Neural cell (in vitro differentiated cells): Measurements from ENCODE around the gene DPP7. TPM values are rescaled to one million over a fixed set of nuclear protein-coding genes. Genes with fewer than 3 reads are reported as not detected.

Source experiments
- H2AFZ ChIP-seq: fragments of 200-600, 300-800 bp; sonication (generic), shearing (Covaris generic); 2 replicates; pipeline ENCODE4 v1.6.0; 2014; ENCODE audit warnings: low read depth, mild to moderate bottlenecking, antibody characterized with exemption, low read length, moderate library complexity
- H3F3A ChIP-seq: fragments of 200-600 bp; shearing (Covaris generic); 2 replicates; pipeline ENCODE4 v1.6.1; 2016; ENCODE audit warnings: mild to moderate bottlenecking, moderate library complexity, mixed read lengths, antibody characterized with exemption, low read length; ENCODE audit not compliant: insufficient read depth, poor library complexity, severe bottlenecking
- H3K27ac ChIP-seq: fragments of 200-600, 300-800 bp; sonication (generic), shearing (Covaris generic); 2 replicates; pipeline ENCODE4 v1.5.1; 2014; ENCODE audit warnings: mild to moderate bottlenecking, low read length, moderate library complexity
- H3K27me3 ChIP-seq: fragments of 300-800, 200-600 bp; sonication (generic), shearing (Covaris generic); 2 replicates; pipeline ENCODE4 v1.6.0; 2014; ENCODE audit warnings: mild to moderate bottlenecking, low read depth, low read length, moderate library complexity; ENCODE audit not compliant: insufficient read depth
- H3K36me3 ChIP-seq: fragments of 300-800, 200-600 bp; sonication (generic), shearing (Covaris generic); 2 replicates; pipeline ENCODE4 v1.5.1; 2014; ENCODE audit warnings: mild to moderate bottlenecking, antibody characterized with exemption, low read length, moderate library complexity; ENCODE audit not compliant: insufficient read depth
- H3K4me2 ChIP-seq: fragments of 300-800, 200-600 bp; sonication (generic), shearing (Covaris generic); 2 replicates; pipeline ENCODE4 v1.6.0; 2014; ENCODE audit warnings: mild to moderate bottlenecking, low read length
- H3K4me3 ChIP-seq: fragments of 300-800, 200-600 bp; sonication (generic), shearing (Covaris generic); 2 replicates; pipeline ENCODE4 v1.5.1; 2014; ENCODE audit warnings: mild to moderate bottlenecking, low read length, moderate library complexity
- H3K79me2 ChIP-seq: fragments of 200-600 bp; shearing (Covaris generic); replicated peaks from 2 replicates; pipeline ENCODE4 v1.6.0; 2014; ENCODE audit warnings: mild to moderate bottlenecking, low read length, moderate library complexity; ENCODE audit not compliant: insufficient read depth
- H3K9ac ChIP-seq: fragments of 300-800, 200-600 bp; sonication (generic), shearing (Covaris generic); 2 replicates; pipeline ENCODE4 v1.6.1; 2016; ENCODE audit warnings: mild to moderate bottlenecking, low read length, mixed read lengths
- H3K9me2 ChIP-seq: fragments of 200-600 bp; shearing (Covaris generic); 2 replicates; pipeline ENCODE4 v1.6.1; 2016; ENCODE audit warnings: mild to moderate bottlenecking, low read length, mixed read lengths; ENCODE audit not compliant: insufficient read depth
- H3K9me3 ChIP-seq: fragments of 200-600, 300-800 bp; sonication (generic), shearing (Covaris generic); 2 replicates; pipeline ENCODE4 v1.6.1; 2016; ENCODE audit warnings: mild to moderate bottlenecking, mixed run types, low read length, moderate library complexity, mixed read lengths
- H4K20me1 ChIP-seq: fragments of 200-600 bp; shearing (Covaris generic); 2 replicates; pipeline ENCODE4 v1.6.1; 2016; ENCODE audit warnings: mild to moderate bottlenecking, mixed run types; ENCODE audit not compliant: insufficient read depth
- CTCF ChIP-seq: fragments of 450-650 bp; IDR thresholded peaks from 2 replicates; pipeline ENCODE4 v1.5.1; 2014; ENCODE audit warnings: antibody characterized with exemption, mild to moderate bottlenecking, moderate library complexity; ENCODE audit not compliant: poor library complexity, severe bottlenecking
- EP300 ChIP-seq: fragments of 450-650 bp; conservative IDR thresholded peaks from 2 replicates; pipeline ENCODE4 v1.6.1; 2014; ENCODE audit warnings: antibody characterized with exemption, mild to moderate bottlenecking, moderate library complexity; ENCODE audit not compliant: poor library complexity, severe bottlenecking
- EZH2 ChIP-seq: fragments of 200-600, 300-800 bp; shearing (Covaris generic), sonication (generic); IDR thresholded peaks from 2 replicates; pipeline ENCODE4 v1.6.1; 2014; ENCODE audit warnings: antibody characterized with exemption, low read length, borderline replicate concordance, mild to moderate bottlenecking; ENCODE audit not compliant: insufficient read depth, poor library complexity, severe bottlenecking
- MXI1 ChIP-seq: fragments of 450-650 bp; conservative IDR thresholded peaks from 2 replicates; pipeline ENCODE4 v1.6.1; 2014; ENCODE audit warnings: antibody characterized with exemption, mild to moderate bottlenecking; ENCODE audit not compliant: poor library complexity, severe bottlenecking
- POLR2AphosphoS5 ChIP-seq: IDR thresholded peaks from 2 replicates; pipeline ENCODE4 v1.6.1; 2012
- RAD21 ChIP-seq: fragments of 450-650 bp; conservative IDR thresholded peaks from 2 replicates; pipeline ENCODE4 v1.6.1; 2014; ENCODE audit warnings: antibody characterized with exemption, mild to moderate bottlenecking, moderate library complexity
- REST ChIP-seq: IDR thresholded peaks from 2 replicates; pipeline ENCODE4 v1.6.1; 2012; ENCODE audit warnings: borderline replicate concordance
- SMC3 ChIP-seq: fragments of 450-650 bp; conservative IDR thresholded peaks from 2 replicates; pipeline ENCODE4 v1.6.1; 2014; ENCODE audit warnings: antibody characterized with exemption, mild to moderate bottlenecking, moderate library complexity; ENCODE audit not compliant: poor library complexity
- TAF1 ChIP-seq: IDR thresholded peaks from 2 replicates; pipeline ENCODE4 v1.6.1; 2012; ENCODE audit warnings: low read depth
- polyA plus RNA-seq: library from polyadenylated mRNA; depleted of rRNA; stranded (reverse); fragments of >200 nt; gene quantifications from 2 replicates; pipeline ENCODE4 v1.2.3, GENCODE V29; 2014

The DPP7 gene
- polyA plus RNA-seq, 1 donor from 2014 or later = 23.3 TPM

GRCh38 chr9:137096785-137097546 lies 17.6 kb downstream of the DPP7 start:
- no peaks in the 10 kb centered on the region for H3K27me3 ChIP-seq
- no peak overlapping the region for H3K27ac ChIP-seq
- TF ChIP-seq EZH2 = no peak
- TF ChIP-seq POLR2AphosphoS5 = no peak
- TF ChIP-seq SMC3 = no peak
- TF ChIP-seq TAF1 = no peak
- no peak for TF ChIP-seq RAD21
- no peak for TF ChIP-seq REST
- no peak for TF ChIP-seq MXI1
- TF ChIP-seq CTCF = no peak
- TF ChIP-seq EP300 = no peak
- H3K4me3 ChIP-seq = no peak overlapping the region
- no peak overlapping the region for H3K4me2 ChIP-seq
- peaks cover 8% of the 10 kb centered on the region for H3K36me3 ChIP-seq
- no peaks in the 10 kb centered on the region for H3K9me2 ChIP-seq
- no peaks in the 10 kb centered on the region for H3K79me2 ChIP-seq
- H4K20me1 ChIP-seq = no peaks in the 10 kb centered on the region
- no peak overlapping the region for H2AFZ ChIP-seq
- no peaks in the 10 kb centered on the region for H3F3A ChIP-seq
- no peak overlapping the region for H3K9ac ChIP-seq
- H3K9me3 ChIP-seq = no peaks in the 10 kb centered on the region

- H3K9me2 ChIP-seq = no peaks in the 10 kb centered on the region
- no peak overlapping the region for H2AFZ ChIP-seq
- H3K27ac ChIP-seq = no peak overlapping the region
- H3K4me2 ChIP-seq = no peak overlapping the region
- H3K27me3 ChIP-seq = no peaks in the 10 kb centered on the region
- H4K20me1 ChIP-seq = no peaks in the 10 kb centered on the region
- H3F3A ChIP-seq = no peaks in the 10 kb centered on the region
- H3K79me2 ChIP-seq = no peaks in the 10 kb centered on the region
- TF ChIP-seq MXI1 = no peak
- no peak for TF ChIP-seq SMC3
- no peak for TF ChIP-seq REST
- TF ChIP-seq EZH2 = no peak
- TF ChIP-seq RAD21 = no peak
- no peak overlapping the region for H3K4me3 ChIP-seq
- no peak overlapping the region for H3K9ac ChIP-seq
- no peaks in the 10 kb centered on the region for H3K9me3 ChIP-seq
- no peaks in the 10 kb centered on the region for H3K36me3 ChIP-seq
These were observed 18.6 kb downstream of the DPP7 start for GRCh38 chr9:137095664-137096517.
